Measurements from ENCODE around the gene SPRR4. TPM values are rescaled to one million over a fixed set of nuclear protein-coding genes. Genes with fewer than 3 reads are reported as not detected.

SPRR4 gene
- total RNA-seq, 1 experiment from 2014 or later: not detected

DNA sequence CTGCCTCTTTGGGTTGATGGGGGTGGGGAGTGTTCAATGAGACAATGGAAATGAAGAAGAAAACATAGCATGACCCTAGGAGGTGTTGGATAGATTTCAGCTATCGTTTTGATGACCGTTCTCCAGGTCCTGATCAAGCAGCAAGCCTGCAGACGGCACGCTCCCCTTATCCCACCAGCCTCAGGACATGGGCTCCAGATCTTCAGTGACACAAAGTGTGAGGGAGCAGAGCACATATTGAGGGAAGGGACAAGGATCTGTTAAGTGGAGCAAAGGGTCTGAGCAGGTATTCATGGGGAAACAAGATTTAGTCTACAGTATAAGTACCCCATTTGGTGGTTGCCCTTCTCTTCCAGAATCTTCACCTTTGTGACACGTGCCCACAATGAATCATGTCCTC, 18.7 kb upstream of the SPRR4 start:
- ATAC-seq (no peak), DNase-seq (ENCODE audit: low read depth, low spot score) (no peak)
- Histone ChIP-seq H3K4me3 (ENCODE audit: low read depth in 2 of 2, low read length in 2 of 2) (no peak overlapping the region), H3K27me3 (ENCODE audit: control insufficient read depth, insufficient read depth, low read length) (peaks cover 2% of the 10 kb centered on the region), H3K36me3 (ENCODE audit: control insufficient read depth, insufficient read depth, low read length) (no peaks in the 10 kb centered on the region), H3K9me3 (ENCODE audit: control insufficient read depth, insufficient read depth, low read depth, low read length) (no peaks in the 10 kb centered on the region), H3K4me1 (ENCODE audit: control insufficient read depth, insufficient read depth, low read length) (no peaks in the 10 kb centered on the region), H3K27ac (ENCODE audit: low read length) (no peak overlapping the region)
- intact Hi-C loops (cut with micrococcal nuclease; ENCODE audit: unreplicated experiment) (no loop called here), in situ Hi-C loops (cut with HindIII; ENCODE audit: low pct_unique_long_range_greater_than_20kb, low sequenced_read_pairs) (no loop called here)
- ChIA-PET POLR2A (no interaction called here), CTCF (no interaction called here)
- BruUV-seq (replicated peaks): no TSS peak
- TF ChIP-seq, protein P1, sequence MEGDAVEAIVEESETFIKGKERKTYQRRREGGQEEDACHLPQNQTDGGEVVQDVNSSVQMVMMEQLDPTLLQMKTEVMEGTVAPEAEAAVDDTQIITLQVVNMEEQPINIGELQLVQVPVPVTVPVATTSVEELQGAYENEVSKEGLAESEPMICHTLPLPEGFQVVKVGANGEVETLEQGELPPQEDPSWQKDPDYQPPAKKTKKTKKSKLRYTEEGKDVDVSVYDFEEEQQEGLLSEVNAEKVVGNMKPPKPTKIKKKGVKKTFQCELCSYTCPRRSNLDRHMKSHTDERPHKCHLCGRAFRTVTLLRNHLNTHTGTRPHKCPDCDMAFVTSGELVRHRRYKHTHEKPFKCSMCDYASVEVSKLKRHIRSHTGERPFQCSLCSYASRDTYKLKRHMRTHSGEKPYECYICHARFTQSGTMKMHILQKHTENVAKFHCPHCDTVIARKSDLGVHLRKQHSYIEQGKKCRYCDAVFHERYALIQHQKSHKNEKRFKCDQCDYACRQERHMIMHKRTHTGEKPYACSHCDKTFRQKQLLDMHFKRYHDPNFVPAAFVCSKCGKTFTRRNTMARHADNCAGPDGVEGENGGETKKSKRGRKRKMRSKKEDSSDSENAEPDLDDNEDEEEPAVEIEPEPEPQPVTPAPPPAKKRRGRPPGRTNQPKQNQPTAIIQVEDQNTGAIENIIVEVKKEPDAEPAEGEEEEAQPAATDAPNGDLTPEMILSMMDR (IDR thresholded peaks at IDR 0.05): no peak
- TF ChIP-seq TCF7L2 (IDR thresholded peaks at IDR 0.05; ENCODE audit: low read depth, low read length) (no peak), SIN3A (IDR thresholded peaks at IDR 0.05; ENCODE audit: borderline replicate concordance, insufficient read depth, low read depth, low read length) (no peak), POLR2AphosphoS5 (IDR thresholded peaks at IDR 0.05; ENCODE audit: low read depth, low read length) (no peak)
- TF ChIP-seq, protein P2, sequence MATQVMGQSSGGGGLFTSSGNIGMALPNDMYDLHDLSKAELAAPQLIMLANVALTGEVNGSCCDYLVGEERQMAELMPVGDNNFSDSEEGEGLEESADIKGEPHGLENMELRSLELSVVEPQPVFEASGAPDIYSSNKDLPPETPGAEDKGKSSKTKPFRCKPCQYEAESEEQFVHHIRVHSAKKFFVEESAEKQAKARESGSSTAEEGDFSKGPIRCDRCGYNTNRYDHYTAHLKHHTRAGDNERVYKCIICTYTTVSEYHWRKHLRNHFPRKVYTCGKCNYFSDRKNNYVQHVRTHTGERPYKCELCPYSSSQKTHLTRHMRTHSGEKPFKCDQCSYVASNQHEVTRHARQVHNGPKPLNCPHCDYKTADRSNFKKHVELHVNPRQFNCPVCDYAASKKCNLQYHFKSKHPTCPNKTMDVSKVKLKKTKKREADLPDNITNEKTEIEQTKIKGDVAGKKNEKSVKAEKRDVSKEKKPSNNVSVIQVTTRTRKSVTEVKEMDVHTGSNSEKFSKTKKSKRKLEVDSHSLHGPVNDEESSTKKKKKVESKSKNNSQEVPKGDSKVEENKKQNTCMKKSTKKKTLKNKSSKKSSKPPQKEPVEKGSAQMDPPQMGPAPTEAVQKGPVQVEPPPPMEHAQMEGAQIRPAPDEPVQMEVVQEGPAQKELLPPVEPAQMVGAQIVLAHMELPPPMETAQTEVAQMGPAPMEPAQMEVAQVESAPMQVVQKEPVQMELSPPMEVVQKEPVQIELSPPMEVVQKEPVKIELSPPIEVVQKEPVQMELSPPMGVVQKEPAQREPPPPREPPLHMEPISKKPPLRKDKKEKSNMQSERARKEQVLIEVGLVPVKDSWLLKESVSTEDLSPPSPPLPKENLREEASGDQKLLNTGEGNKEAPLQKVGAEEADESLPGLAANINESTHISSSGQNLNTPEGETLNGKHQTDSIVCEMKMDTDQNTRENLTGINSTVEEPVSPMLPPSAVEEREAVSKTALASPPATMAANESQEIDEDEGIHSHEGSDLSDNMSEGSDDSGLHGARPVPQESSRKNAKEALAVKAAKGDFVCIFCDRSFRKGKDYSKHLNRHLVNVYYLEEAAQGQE (IDR thresholded peaks at IDR 0.05; ENCODE audit: insufficient read depth in 1 of 2, low read depth in 2 of 2, low read length in 1 of 2): no peak

DNA sequence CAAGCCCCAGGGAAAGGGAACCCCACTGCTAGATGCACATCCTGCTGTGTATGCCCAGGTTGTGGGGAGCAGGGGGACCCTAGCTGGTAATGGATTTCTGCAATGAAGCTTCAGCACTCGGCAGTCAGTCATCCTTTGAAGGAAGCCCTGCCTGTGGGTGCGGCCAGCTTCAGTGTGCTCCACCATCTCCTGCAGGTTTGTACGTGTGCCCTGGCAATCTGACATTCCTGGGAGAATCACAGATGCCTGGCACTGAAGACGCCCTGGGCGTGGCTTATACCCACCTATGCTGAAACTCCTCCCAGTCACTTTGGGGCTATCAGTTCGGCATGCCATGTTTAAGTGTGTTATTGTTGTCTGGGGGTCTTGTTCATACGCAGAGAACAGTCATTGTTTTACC, 16.7 kb upstream of the SPRR4 start:
- in situ Hi-C loops (cut with HindIII; ENCODE audit: low pct_unique_long_range_greater_than_20kb, low sequenced_read_pairs): no loop called here
- DNase-seq (ENCODE audit: low read depth, low spot score): no peak
- Histone ChIP-seq H3K27me3 (ENCODE audit: control insufficient read depth, insufficient read depth, low read length) (peaks cover 2% of the 10 kb centered on the region), H3K4me3 (ENCODE audit: low read depth in 2 of 2, low read length in 2 of 2) (no peak overlapping the region), H3K4me1 (ENCODE audit: control insufficient read depth, insufficient read depth, low read length) (no peaks in the 10 kb centered on the region), H3K27ac (ENCODE audit: low read length) (no peak overlapping the region), H3K36me3 (ENCODE audit: control insufficient read depth, insufficient read depth, low read length) (no peaks in the 10 kb centered on the region), H3K9me3 (ENCODE audit: control insufficient read depth, insufficient read depth, low read depth, low read length) (no peaks in the 10 kb centered on the region)
- TF ChIP-seq, protein P2 (IDR thresholded peaks at IDR 0.05; ENCODE audit: insufficient read depth in 1 of 2, low read depth in 2 of 2, low read length in 1 of 2): no peak
- TF ChIP-seq, protein P1 (IDR thresholded peaks at IDR 0.05): no peak
- no peak for TF ChIP-seq TCF7L2 (IDR thresholded peaks at IDR 0.05; ENCODE audit: low read depth, low read length)
- TF ChIP-seq SIN3A (IDR thresholded peaks at IDR 0.05; ENCODE audit: borderline replicate concordance, insufficient read depth, low read depth, low read length): no peak
- TF ChIP-seq POLR2AphosphoS5 (IDR thresholded peaks at IDR 0.05; ENCODE audit: low read depth, low read length): no peak
- intact Hi-C loops (cut with micrococcal nuclease; ENCODE audit: unreplicated experiment): no loop called here
- POLR2A ChIA-PET: no interaction called here
- BruUV-seq (replicated peaks): no TSS peak
- CTCF ChIA-PET: no interaction called here
- no peak for ATAC-seq
